ENCODE data around the gene SRR.
A peak's percentile ranks its signal among the peaks of the same experiment; 100 is the strongest.
"Not testable (repeated sequence)": the region's sequence is repeated elsewhere in the genome, so short reads cannot be mapped to it uniquely, and the experiment has no call there.

The SRR gene

GRCh38 chr17:2292100-2292499, 11.7 kb upstream of the SRR start:
- no peak for DNase-seq

- DNase-seq: no peak
Measured at GRCh38 chr17:2295575-2295974, 8.2 kb upstream of the SRR start.

- no peak for DNase-seq
Measured at GRCh38 chr17:2297023-2297422, 6.7 kb upstream of the SRR start.

GRCh38 chr17:2299136-2299535, 4.6 kb upstream of the SRR start:
- no peak for DNase-seq

GRCh38 chr17:2299756-2300155, 4.0 kb upstream of the SRR start:
- DNase-seq: no peak

GRCh38 chr17:2302778-2303203, 959 bp upstream of the SRR start:
- DNase-seq: no peak

GRCh38 chr17:2304931-2305330, 1.2 kb downstream of the SRR start:
- DNase-seq: no peak

- no peak for DNase-seq
Measured at GRCh38 chr17:2309338-2310154, 5.8 kb downstream of the SRR start.

GRCh38 chr17:2312736-2313135, 9.0 kb downstream of the SRR start:
- no peak for DNase-seq

GRCh38 chr17:2316916-2317205, 13.1 kb downstream of the SRR start:
- not testable (repeated sequence) for DNase-seq

GRCh38 chr17:2317796-2318195, 14.0 kb downstream of the SRR start:
- no peak for DNase-seq

GRCh38 chr17:2319051-2319450, 15.3 kb downstream of the SRR start:
- DNase-seq: no peak

GRCh38 chr17:2321399-2321798, 17.6 kb downstream of the SRR start:
- no peak for DNase-seq

GRCh38 chr17:2323629-2324314, 20.0 kb downstream of the SRR start:
- no peak for DNase-seq

GRCh38 chr17:2331303-2331702, 27.6 kb downstream of the SRR start:
- DNase-seq: no peak

- DNase-seq: no peak
Measured at GRCh38 chr17:2335726-2336214, 32.0 kb downstream of the SRR start.

GRCh38 chr17:2336215-2336851, 32.6 kb downstream of the SRR start, which contains the start of gene TSR1:
TSR1 (minus strand) TSS chr17:2336457; CDS start chr17:2336427, 30 bp downstream.
- DNase-seq: peak; percentile 84 to 88

- DNase-seq: peak; percentile 58 to 77
Measured at GRCh38 chr17:2336852-2337543, 33.2 kb downstream of the SRR start, which contains the start of gene SGSM2. SGSM2 (plus strand) TSS chr17:2337501; CDS start chr17:2337689, 188 bp downstream.

GRCh38 chr17:2337544-2338314, 34.0 kb downstream of the SRR start:
- peak; percentile 15 to 38 for DNase-seq

- DNase-seq: no peak
Measured at GRCh38 chr17:2338315-2338657, 34.5 kb downstream of the SRR start.

GRCh38 chr17:2343421-2343820, 39.7 kb downstream of the SRR start:
- DNase-seq: no peak

GRCh38 chr17:2344528-2344927, 40.8 kb downstream of the SRR start:
- DNase-seq: no peak

Data from NCI-H1930 (cell line).